MM.1S (cell line): ENCODE data around the gene ZNF576.

Source experiments
- EZH2phosphoT487 ChIP-seq: fragments of 300-600 bp; sonication (generic); IDR thresholded peaks from 2 replicates; pipeline ENCODE4 v1.6.1; 2018; ENCODE audit warnings: antibody characterized with exemption, low read length
- TF ChIP-seq, protein P1 (sequence below): fragments of 300-600 bp; sonication (generic); IDR thresholded peaks from 2 replicates; pipeline ENCODE4 v1.5.1; 2016; ENCODE audit warnings: antibody characterized with exemption, low read length, mixed read lengths

DNA sequence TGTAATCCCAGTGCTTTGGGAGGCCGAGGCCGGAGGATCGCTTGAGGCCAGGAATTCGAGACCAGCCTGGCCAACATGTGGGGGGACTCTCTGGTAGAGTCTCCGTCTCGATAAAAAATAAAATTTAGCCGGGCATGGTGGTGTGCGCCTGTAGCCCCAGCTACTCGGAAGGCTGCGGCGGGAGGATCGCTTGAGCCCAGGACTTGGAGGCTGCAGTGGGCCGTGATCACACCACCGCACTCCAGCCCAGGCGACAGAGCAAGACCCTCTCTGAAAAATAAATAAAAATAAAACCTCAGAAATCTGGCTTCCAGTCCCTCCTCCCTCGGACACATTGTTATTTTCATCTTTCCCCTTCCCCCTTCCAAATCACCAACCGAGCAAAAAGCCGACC, 793 bp upstream of the ZNF576 start:
- TF ChIP-seq, protein P1, sequence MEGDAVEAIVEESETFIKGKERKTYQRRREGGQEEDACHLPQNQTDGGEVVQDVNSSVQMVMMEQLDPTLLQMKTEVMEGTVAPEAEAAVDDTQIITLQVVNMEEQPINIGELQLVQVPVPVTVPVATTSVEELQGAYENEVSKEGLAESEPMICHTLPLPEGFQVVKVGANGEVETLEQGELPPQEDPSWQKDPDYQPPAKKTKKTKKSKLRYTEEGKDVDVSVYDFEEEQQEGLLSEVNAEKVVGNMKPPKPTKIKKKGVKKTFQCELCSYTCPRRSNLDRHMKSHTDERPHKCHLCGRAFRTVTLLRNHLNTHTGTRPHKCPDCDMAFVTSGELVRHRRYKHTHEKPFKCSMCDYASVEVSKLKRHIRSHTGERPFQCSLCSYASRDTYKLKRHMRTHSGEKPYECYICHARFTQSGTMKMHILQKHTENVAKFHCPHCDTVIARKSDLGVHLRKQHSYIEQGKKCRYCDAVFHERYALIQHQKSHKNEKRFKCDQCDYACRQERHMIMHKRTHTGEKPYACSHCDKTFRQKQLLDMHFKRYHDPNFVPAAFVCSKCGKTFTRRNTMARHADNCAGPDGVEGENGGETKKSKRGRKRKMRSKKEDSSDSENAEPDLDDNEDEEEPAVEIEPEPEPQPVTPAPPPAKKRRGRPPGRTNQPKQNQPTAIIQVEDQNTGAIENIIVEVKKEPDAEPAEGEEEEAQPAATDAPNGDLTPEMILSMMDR = no peak
- TF ChIP-seq EZH2phosphoT487 = no peak
